8988T (cell line): ENCODE data around the gene RPUSD1.

Experiments used
- DNase-seq: peaks from one replicate; pipeline ENCODE4 v3.0.0; 2011

The RPUSD1 gene

DNA sequence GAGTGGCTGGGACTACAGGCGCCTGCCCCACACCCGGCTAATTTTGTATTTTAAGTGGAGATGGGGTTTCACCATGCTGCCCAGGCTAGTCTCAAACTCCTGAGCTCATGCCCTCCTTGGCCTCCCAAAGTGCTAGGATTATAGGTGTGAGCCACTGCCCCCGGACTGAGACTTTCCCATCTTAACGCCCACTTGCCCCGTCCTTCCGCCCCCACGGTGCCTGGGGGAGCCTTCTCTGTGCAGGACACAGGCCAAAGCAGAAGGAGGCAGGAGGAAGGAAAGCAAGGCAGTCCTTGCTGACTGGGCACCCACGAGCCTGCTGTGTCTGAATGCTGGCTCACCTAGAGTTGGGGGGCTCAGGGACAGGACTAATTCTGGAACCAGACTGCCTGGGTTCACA, 30.0 kb upstream of the RPUSD1 start:
- no peak for DNase-seq

DNA sequence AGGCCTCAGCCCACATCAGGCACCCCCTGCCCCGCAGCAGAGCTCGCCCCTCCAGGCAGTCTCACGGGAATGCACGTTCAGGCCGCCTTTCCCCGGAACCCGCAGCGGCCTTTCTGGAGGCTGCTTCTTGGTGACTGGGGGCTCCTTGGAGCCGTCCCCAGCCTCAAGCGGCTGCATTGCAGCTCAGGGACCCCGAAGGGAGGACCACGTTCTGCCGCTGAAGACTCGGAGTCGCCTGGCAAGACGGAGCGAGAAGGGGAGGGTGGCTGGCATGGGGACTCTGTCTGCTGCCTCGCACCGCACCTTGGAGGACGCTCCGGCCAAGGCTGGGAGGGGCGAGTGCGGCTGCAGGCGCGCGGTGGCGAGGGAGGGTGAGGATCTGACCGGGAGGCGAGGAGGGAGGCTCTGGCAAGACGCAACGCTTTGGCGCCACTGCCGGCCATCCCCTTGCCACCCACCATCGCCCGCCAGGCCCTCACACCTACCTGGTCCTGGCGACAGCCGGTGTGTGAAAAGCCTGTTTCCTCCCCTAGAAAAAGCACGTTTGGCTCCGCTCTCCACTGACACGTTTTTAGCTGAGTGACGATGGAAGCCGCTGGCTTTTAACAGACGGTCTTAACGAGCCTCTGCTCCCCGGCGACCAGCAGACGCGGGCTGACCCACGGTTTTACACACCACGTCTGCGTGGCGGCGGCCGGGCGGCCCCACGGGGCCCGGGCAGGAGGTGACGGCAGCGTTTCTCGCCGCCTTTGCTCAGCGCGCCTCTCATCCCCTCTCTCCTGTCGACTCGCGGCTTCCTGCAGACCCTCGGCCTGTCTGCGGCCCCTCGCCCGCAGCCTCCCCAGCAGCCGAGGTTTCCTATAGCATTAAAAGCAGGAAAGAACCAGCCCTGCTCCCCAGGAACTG, 29.1 kb upstream of the RPUSD1 start:
- DNase-seq = no peak

- DNase-seq = no peak
Measured at GRCh38 chr16:815861-816260, 27.7 kb upstream of the RPUSD1 start.

- DNase-seq = no peak
Measured at GRCh38 chr16:814974-815373, 26.8 kb upstream of the RPUSD1 start.

GRCh38 chr16:813916-814412, 25.8 kb upstream of the RPUSD1 start:
- DNase-seq = no peak

DNA sequence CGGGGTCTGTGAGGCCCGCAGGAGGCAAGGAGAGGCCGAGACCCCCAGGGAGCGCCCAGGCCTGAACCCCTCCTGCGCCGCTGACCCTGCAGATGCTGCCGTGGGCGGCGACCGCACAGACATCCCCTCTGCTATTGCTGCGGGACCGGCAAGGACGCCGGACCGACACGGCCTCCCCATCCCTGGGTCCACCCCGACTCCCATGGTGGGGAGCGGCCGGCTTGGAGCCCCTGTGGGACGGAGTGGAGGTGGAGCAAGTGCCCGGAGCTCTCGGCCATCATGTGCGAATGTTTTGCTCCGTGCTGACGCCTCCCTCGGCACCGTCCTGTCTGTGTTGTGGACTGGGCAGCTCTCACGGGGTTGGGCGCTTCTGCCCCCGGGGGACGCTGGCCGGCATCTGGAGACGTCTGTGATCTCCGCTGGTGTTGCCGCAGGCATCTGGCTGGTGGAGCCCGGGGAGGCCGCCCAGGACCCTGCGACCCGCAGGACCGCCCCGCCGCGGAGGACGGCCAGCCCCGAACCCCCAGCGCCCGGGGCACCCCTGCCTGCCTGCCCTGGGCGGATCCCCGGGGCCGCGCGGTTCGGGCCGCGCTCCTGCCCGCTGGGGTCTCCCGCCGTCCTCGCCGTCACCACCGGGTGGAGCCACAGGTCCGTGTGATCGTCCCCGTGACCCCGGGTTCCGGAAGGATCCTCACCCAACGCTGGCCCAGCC, 25.2 kb upstream of the RPUSD1 start:
- no peak for DNase-seq

- no peak for DNase-seq
Measured at GRCh38 chr16:808085-808386, 19.9 kb upstream of the RPUSD1 start.

DNA sequence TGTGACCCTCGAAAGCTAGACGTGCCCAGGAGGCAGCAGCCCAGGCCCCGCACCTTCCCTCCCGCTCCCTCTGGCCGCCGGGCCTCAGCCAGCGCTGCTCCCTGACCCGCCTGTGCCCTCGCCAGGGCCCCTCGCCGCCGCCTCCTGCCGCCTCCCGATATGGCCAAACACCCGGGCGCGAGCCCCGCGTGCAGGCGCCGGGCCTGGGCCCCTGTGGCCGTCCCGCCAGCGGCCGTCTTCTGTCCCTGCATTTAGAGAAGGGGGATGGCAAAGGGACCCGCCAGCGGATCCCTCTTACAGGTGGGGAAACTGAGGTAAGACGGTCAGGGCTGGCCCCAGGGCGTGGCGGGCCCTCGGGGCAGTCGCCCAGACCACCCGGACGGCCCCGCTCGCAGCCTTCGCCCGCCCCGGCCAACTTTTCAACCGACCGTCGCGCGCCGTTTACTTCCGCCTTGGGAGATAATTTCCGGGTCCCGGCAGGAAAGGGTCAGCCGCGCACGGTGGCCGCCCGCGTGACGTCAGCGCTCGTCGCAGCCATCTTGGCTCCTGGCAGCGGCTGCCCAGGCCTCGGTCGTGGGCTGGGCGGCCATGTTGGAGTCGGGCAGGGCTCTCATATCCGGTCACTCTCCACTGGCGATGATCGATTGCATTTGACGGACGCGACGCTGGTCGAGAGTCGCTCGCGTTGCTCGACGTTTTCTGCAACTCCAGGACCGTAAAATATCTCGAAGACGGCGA, 19.3 kb upstream of the RPUSD1 start:
- peak; percentile 70 for DNase-seq

DNA sequence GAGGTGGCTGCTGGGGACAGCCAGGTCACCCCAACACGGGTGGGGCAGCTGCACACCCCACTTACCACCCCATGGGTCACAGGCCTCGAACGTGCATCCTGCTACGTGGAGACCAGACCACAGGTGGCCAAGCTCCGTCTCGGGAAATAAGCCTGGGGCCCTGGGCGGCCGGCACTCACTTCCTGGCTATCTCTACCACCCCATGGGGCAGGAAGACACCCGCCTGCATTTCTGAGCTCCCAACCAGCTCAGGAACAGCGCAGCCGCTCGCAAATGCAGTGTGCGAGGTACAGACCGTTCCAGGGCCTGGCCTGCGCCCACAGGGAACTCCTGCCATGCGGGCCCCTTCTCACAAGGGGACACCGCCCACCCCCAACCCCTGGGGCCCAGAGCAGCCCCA, 17.3 kb upstream of the RPUSD1 start:
- no peak for DNase-seq

DNA sequence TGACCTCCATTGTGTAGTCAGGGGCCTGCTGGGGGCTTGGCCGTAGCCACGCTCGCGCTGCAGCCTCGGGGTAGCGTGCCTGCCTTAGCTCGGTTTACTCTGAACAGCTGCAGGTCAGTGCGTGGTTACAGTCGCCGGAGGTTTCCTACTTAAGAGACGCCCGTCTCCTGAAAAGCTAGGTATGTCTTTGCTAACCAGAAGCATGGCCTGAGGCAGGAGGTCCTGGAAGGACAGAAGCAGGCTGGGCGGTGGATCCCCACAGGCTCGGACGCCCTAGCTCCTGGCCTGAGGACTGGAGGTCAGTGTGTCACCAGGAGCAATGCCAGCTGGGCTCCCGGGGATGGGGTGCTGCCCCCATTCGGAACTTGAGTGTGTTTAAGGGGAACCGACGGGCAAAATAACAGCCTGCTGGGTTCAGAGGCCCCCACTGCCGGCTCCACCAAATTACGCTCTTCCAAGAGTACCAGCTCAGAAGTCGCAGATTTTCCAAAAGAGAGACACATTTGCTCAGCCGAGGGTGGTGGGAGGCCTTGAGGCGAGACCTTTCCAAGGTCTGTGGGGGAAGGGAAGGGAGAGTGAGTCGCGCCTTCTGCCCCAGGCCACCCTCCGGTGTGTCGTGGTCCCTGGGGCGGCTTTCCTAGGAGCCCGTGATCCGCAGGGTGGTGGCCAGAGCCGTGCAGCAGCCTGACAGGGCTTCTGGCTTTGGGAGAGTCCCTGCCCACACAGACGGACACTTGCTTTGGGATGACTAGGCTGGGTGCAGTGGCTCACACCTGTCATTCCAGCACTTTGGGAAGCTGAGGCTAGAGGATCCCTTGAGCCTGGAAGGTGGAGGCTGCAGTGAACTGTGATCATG, 16.2 kb upstream of the RPUSD1 start:
- no peak for DNase-seq

GRCh38 chr16:803754-804080, 15.5 kb upstream of the RPUSD1 start:
- DNase-seq = no peak

- no peak for DNase-seq
Measured at GRCh38 chr16:802914-803753, 15.0 kb upstream of the RPUSD1 start.

DNA sequence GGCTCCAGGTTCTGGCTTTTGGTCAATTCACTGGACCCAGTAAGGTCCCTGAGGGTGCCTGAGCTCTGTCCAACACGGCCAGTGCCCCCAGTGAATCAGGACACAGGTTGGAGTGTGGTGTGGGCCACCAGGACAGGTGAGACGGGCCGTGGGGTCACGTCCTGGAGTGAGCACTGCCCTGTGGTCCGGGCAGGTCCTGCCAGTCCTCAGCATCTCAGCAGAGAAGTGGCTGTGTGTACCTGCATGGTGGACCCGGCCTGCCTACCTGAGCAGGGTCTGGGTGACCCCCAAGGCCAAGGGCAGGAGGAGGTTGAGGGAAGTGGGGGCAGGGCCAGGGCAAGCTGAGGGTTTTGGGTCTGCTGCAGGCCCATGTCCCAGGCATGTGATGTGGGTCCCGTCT, 14.3 kb upstream of the RPUSD1 start:
- DNase-seq = no peak

DNA sequence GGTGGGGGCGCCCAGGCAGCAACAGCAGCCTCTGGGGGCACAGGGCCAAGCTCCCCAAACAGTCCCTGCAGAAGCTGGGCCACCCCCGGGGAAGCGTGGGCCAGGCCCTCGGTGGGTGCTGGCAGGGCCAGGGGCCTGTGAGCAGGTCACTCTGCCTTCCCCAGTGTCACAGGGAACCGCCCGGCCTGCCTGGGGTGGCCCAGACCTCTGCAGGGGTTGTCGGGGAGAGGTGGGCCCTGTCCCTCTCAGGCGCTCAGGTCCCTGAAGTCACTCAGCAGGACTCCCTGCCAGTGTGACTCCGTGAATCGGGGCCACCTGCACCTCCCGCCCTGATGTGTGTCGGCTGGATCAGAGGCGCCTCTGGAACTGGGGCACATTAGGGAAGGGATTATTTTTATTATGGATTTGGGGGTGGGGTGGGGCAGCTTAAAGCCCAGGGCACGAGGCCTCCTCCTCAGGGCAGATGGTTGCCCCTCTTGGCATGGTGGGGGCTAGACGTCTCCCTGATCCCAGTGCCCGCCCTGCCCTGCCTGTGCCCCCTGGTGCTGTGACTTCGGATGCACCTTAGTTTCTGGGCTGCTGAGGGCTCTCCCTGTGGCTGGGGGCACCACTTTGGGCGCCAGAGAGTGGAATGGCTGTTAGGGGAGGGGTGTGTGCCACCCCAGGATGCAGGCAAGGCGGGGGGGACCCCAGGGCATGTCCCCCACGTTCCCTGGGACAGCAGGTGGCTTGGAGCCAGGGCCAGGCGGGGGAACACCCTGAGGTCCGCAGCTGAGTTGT, 13.6 kb upstream of the RPUSD1 start:
- no peak for DNase-seq

- DNase-seq = no peak
Measured at GRCh38 chr16:800834-801511, 12.8 kb upstream of the RPUSD1 start.

DNA sequence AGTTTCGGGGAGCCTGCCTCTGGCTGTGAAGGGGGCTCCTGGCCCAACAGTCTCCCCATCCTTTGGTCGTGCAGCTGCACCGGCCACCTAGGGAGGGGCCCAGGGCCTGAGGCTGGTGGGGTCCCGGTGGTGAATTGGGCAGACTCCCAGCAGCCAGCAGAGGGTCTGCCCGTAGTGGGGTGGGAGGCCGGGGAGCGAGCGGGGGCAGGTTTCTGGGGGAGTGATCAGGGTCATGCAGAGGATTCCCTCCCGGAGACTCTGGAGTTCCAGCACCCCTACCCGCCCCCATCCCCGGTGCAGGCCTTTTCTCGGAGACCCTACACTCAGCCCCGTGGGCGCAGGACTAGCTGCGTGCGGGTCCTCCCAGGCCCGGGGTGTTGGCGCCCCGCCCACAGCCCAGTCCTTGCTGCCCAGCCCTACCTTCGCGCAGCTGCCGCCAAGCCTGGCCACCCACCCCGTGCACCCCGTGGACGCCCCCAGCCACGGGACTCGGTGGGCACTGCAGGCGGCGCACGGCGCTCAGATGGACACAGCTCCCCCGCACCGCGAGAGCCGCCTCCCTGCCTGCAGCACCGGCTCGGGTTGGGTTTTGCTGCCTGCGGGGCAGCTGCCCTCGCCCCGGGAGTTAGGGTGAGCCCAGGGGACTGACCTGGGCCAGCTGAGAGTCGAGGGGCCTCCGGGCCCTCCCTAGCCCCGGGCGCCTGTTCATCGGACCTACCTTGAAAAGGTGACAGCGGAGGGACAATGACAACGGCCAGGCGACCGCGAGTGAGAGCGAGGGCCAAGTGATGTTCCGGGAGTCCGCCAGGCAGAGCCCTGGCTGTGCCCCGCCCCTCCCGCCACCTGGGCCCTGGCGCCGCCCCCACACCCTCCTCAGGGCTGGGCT, 12.0 kb upstream of the RPUSD1 start, which contains the start of gene GNG13:
Gene GNG13, minus strand, starts transcription at position 787 of the 886 bp plus-strand sequence. CDS start 1,657 bp downstream, outside the sequence.
- no peak for DNase-seq

DNA sequence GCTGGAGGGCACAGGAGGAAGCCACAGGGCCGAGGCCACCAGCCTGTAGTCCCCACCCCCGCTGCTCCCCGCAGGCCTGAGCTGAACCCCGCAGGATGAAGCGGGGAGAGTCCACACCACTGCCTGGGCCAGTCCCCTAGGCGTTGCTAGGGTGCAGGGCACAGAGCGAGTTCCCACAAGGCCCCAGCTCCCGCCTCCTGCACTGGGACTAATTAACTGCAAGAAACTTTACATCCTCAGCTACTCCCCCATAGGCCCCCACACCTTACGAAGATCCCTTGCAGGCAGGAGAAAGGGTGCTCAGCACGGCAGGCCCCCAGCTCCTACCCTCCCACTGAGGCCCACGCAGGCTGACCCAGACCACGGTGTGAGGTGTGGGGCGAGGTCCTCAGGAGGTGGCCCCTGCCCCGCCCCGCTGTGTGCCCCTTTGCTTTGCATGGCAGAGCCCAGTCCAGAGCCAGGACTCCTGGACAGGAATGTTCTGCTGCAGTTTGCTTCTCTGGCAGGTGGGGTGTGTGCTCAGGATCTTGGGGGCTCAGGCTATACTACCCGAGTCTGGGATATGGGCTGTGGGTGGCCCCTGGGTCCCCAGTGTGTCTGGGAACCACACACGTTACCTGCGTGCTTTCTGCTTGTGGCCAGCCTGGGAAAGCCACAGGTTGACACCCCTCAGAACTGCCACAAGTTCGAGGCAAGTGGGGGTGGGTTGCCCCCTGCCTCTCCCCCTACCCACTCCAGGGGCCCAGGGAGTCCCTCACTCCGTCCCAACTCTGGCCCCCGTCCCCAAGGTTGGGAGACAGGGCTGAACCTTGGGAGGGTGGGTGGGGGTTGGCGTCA, 11.1 kb upstream of the RPUSD1 start:
- DNase-seq = no peak

- DNase-seq = no peak
Measured at GRCh38 chr16:798666-799065, 10.5 kb upstream of the RPUSD1 start.
